GM19351 (cell line): ENCODE results near the gene SACM1L.
"Not testable (repeated sequence)": the region's sequence is repeated elsewhere in the genome, so short reads cannot be mapped to it uniquely, and the experiment has no call there.

Experiments used
- ATAC-seq: cut with Tn5 transposase; IDR thresholded peaks from one replicate; pipeline ENCODE4 v1.9.1; 2021; ENCODE audit warnings: mild to moderate bottlenecking, moderate library complexity; ENCODE audit not compliant: unreplicated experiment

SACM1L gene

DNA sequence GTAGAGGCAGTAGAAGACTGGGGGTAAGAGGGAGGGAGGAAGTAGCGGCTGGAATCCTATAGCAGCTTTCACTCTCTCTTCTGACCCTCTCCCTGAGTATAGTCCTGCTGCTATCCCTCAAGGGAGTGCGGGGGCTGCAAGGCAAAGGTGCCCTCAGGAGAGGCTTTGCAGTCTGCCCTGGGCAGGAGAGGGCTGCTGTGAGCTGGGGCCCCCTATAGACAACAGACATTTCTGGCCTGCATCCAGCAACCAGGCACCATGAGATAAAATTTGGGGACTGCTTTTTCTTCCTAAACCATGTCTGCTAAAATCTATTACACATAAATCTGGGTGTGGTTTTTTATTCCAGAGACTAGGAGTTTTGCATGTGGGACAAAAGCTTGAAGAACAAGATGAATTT lies 48.0 kb downstream of the SACM1L start:
- no peak for ATAC-seq

- no peak for ATAC-seq
These were observed 50.8 kb downstream of the SACM1L start for GRCh38 chr3:45739991-45740390.

- no peak for ATAC-seq
These were observed 52.1 kb downstream of the SACM1L start for GRCh38 chr3:45741247-45741646.

DNA sequence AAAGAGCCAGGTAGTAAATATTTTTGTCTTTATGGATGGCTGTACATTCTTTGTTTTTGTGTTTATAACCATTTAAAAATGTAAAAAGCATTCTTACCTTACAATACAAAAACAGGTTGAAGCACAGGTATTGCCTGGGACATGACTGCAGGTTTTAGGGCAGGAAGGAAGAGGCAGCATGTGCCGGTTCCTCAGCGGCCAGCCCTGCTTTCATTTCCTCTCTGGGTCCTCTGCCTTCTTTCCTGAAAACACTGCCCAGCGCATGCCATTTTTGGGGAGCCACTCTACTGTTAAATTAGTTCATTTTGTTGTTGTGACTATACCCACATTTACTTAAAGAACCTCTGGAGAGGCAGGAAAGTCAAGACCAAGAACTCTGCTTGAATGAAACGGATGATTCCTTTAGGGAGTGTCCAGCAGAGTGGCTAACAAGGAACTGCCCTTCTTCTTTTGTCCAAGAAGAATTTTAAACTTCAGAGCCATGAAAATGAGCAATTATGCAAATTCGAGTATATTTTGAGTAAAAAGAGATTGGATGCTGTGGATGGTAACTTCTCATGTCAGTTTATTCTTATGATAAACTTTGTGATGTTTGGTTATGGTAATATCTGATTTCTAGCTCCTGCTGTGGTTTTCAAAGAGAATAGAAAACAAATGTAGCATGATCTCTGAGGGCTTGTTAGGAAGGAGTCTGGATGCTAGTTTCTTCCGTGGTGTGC lies 52.7 kb downstream of the SACM1L start:
- no peak for ATAC-seq

DNA sequence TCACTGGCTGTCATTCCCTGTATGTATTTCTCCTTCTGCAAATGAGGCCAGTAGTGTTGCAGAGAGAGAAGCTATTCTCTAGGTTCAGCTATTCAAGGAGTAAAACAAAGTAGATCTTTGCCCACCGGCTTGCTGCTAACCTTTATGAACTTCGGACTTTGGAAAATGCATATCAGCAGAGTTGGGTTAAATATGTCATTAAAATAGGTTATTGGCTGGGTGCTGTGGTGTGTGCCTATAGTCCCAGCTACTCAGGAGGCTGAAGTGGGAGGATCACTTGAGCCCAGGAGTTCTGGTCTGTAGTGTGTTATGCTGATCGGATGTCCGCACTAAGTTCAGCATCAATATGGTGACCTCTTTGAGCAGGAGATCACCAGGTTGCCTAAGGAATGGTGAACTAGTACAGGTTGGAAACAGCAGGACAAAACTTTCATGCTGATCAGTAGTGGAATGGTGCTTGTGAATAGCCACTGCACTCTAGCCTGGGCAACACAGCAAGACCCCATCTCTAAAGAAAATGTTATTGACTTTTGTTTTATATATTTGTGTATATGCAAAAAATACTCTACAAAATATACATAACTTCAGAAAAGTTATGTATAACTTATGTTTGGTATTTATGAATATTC lies 53.4 kb downstream of the SACM1L start:
- no peak for ATAC-seq

- no peak for ATAC-seq
These were observed 57.1 kb downstream of the SACM1L start for GRCh38 chr3:45746165-45746776.

GRCh38 chr3:45746777-45747622 lies 57.8 kb downstream of the SACM1L start:
- ATAC-seq = no peak

GRCh38 chr3:45748068-45748467 lies 58.9 kb downstream of the SACM1L start:
- no peak for ATAC-seq

DNA sequence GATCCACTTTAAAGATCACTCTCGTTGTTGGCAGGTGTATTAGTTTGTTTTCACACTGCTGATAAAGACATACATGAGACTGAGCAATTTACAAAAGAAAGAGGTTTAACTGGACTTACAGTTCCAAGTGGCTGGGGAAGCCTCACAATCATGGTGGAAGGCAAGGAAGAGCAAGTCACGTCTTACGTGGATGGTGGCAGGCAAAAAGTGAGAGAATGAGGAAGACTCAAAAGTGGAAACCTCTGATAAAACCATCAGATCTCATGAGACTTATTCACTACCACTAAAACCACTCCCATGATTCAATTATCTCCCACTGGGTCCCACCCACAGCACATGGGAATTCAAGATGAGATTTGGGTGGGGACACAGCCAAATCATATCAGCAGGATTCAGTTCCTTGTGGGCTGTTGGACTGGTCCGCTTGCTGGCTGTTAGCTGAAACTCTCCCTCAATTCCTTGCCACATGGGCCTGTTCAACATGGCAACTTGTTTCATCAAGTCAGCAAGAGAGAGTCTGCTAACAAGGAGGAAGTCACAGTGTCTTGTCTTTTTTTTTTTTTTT lies 59.9 kb downstream of the SACM1L start:
- not testable (repeated sequence) for ATAC-seq

DNA sequence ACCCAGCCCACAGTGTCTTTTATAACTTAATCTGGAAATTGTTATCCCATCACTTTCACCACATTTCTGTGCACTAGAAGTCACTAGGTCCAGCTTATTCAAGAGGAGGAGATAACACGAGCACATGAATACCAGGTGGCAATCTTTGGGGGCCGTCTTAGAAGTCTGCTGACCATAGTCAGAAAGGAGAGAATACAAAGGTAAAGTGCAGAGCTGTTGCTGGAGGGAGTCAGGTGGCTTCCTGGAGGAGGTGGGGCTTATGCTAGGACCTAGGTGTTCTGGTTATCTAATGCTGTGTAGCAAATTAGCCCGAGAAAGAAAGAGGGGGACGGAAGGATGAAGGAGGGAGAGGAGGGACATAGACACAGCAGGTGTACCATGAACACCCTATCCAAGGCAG lies 60.7 kb downstream of the SACM1L start:
- no peak for ATAC-seq

GRCh38 chr3:45751537-45752242 lies 62.5 kb downstream of the SACM1L start:
- no peak for ATAC-seq

- no peak for ATAC-seq
These were observed 63.9 kb downstream of the SACM1L start for GRCh38 chr3:45753095-45753494.

DNA sequence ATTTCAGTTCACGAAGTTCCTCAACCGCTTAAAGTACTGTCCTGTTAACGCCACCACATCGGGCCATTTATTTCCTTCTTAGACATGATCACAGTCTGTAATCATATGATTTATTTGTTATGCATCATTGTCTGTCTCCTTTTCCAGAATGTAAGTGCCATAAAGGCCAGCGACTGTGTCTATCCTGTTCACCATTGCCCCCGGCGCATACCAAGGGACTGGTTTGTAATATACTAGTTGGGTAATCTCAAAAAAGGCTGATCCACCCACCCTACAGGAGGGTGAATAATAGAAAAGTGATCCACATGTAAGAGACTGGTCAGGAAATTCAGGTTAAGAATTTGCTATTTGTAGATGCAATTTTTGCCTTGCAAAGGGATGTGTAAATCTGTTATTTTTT lies 65.3 kb downstream of the SACM1L start:
- no peak for ATAC-seq

DNA sequence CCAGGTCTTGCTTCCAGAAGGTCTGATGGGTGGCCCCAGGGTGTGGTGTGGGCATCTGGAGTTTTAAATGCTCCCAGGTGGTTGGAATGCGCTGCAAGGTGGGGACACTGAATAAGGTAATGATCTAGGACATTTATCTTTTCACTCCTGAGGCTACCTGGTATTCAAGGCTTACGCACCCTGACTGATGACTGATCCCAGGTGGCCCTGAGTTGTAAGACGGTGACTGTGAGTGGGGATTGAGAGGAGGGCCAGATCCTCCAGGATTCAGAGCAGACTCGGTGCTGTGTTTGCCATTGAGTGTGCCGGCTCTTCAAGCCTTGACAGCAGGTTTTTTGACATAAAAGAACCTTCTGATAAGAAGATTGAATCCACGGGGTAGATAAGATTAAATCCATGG lies 66.9 kb downstream of the SACM1L start:
- no peak for ATAC-seq

DNA sequence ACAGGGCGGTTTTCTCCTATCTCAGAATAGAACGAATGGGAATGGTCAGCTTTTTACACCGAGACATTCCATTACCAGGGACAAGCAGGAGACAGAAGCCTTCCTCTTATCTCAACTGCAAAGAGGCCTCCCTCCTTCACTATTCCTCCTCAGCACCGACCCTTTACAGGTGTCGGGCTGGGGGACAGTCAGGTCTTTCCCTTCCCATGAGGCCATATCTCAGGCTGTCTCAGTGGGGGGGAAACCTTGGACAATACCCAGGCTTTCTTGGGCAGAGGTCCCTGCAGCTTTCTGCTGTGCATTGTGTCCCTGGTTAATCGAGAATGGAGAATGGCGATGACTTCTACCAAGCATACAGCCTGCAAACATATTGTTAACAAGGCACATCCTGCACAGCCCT lies 67.9 kb downstream of the SACM1L start:
- ATAC-seq = not testable (repeated sequence)

GRCh38 chr3:45758871-45759270 lies 69.7 kb downstream of the SACM1L start:
- ATAC-seq = no peak

GRCh38 chr3:45759851-45760250 lies 70.7 kb downstream of the SACM1L start:
- ATAC-seq = no peak

- no peak for ATAC-seq
These were observed 71.9 kb downstream of the SACM1L start for GRCh38 chr3:45760878-45761711.

GRCh38 chr3:45761831-45762230 lies 72.6 kb downstream of the SACM1L start:
- no peak for ATAC-seq
